Kidney capillary endothelial cell (primary cell): Measurements from ENCODE around the gene ANGPTL2.

Experiments used
- DNase-seq: peaks from one replicate; pipeline ENCODE4 v3.0.0-alpha.2; 2018; ENCODE audit warnings: low spot score

ANGPTL2 gene

DNA sequence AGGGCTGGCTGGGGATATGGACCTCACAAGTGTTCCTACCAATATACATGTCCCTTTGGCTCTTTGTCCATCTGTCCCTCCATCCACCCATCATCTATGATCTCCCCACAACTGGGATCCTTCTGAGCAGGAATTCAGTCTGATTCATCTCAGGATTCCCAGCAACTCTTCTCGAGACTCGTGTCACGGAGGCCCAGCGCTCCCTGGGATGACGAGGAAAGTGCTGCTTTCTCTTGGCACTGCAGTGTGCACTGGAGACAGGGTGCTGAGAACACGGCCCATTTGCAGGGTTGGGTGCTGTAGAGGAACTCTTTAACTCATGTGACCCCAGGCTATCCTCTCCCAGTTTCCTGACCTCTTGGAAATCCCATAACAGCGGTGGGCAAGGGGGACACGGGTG, 72.9 kb downstream of the ANGPTL2 start:
- DNase-seq: no peak

DNA sequence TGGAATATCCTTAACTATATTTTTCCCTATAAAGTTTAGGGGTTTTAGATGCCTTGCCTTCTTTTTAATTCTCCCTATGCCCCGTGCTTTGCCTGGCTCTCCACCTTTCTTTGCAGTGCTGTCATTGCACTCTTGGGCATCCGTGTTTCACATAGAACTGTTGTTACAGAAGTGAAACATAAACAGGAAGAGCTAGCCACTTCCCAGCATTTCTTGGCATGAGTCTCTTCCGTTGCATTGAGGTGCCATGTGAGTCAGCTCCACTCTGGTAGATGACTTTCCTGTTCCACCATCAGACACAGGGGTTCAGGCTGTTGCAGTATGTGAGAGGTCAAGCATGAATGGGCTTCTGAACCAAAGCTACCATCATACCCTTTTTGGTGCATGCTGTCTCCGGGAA, 73.4 kb downstream of the ANGPTL2 start:
- peak; percentile 98 for DNase-seq

DNA sequence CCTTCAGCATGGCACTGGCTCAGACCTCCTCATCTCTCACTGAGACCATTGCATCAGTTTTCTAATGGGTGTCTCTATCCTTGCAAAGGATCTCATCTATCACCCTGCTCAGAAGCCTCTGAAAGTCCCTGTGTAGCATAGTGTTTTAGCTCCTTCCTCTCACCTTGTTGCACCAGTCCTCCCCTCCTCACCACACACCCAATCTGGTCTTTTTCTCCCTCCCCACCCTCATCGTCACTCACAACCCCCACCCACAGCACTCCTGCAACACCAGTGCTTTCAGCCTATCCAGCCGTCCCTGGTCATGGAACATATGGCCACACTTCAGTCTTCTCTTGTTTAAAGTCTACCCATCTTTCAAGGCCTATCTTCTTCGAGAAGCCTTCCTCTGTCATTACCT, 74.5 kb downstream of the ANGPTL2 start:
- no peak for DNase-seq

DNA sequence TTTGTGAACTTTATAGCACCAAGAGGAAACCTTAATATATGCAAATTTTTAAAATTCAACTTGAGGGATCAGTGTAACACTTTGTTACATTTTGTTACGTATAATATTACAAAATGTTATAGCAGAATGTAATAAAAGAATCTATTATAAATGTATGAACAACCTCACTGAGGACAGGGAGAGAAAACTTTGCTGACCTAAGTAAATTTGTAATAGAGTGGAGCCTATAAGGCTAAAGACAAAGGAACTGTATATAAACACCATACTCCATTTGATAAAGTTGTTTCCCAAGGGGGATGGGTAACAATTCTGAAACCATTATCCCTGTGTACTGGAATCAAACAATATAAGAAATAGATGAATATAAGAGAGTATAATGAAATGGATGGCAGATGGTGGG, 77.3 kb downstream of the ANGPTL2 start:
- DNase-seq: no peak

DNA sequence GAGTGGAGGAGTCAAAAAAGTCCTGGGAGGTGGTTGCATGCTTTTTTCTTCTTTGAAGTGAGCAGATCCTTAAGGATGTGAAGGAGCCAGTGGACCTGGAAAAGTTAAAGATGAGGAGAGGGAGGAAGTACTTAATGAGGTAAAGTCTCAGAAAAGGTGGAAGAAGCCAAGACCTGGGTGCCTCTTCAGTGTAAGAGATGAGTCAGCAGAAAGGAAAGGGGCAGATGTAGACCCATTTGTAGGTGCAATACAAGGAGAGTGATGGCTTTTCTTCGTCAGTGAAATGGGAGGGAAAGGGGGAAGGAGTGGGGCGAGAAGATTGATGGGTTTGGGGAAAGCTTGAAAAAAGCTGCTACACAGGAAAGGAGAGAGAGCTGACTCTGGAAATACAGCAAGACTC, 82.9 kb downstream of the ANGPTL2 start:
- DNase-seq: no peak

DNA sequence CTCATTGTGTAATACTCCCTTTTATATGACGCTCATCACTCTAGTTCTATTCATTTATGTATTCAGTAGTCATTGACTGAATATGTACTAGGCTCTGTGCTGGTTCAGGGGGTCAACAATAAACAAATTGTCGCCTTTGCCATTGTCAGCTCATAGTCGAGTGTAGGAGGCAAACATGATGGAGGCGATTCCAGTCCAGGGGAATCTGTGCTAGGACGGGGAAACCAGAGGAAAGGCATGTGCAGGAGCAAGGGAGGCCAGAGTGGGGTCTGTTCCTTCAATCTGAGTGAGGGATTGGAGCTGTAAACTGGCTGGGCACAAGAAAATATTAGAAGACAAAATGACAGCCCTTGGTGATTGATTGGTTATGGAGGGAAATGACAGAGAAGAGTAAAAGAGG, 83.9 kb downstream of the ANGPTL2 start:
- DNase-seq: no peak
